Measurements from ENCODE around the gene TMC6.

DNA sequence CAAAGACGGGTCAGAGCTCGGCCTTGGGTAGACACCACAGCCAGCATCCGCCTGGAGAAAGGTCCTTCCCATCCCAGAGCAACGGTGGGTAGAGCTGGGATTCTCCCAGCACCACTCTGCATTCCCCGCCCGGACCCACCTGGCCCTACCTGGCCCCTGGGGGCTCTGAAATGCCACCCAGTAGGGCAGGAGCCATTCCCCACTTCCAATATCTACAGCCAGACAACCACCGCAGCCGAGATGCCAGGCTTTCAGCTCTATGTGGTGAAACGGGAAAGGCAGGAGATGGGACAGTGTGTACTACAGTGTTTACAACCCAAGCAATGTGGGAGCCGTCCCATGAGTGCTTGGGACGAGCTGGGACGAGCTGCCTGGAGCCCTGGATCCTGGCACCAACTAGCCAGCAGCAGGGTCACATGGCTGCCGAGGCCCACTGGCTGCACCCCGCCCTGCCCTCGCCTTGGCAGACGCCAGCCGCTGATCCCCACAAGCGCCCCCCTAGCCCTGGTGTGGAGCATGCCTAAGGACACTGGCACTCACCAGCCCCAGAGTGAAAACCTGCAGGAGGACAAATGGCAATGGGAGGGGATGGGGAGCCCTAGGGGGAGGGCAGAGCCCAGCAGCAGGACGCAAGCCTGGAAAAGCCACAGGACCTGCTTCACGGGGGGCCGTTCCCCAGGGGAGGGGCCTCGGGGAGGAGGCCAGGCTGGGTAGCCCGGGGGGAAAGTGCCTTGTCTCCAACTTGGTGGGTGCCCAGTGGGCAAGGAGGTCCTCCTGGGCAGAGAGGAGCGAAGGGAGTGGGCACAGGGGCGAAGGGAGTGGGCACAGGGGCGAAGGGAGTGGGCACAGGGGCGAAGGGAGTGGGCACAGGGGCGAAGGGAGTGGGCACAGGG is 13.5 kb downstream of the TMC6 start:
- TF ChIP-seq, protein P1, sequence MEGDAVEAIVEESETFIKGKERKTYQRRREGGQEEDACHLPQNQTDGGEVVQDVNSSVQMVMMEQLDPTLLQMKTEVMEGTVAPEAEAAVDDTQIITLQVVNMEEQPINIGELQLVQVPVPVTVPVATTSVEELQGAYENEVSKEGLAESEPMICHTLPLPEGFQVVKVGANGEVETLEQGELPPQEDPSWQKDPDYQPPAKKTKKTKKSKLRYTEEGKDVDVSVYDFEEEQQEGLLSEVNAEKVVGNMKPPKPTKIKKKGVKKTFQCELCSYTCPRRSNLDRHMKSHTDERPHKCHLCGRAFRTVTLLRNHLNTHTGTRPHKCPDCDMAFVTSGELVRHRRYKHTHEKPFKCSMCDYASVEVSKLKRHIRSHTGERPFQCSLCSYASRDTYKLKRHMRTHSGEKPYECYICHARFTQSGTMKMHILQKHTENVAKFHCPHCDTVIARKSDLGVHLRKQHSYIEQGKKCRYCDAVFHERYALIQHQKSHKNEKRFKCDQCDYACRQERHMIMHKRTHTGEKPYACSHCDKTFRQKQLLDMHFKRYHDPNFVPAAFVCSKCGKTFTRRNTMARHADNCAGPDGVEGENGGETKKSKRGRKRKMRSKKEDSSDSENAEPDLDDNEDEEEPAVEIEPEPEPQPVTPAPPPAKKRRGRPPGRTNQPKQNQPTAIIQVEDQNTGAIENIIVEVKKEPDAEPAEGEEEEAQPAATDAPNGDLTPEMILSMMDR (IDR thresholded peaks at IDR 0.05), result no peak
- no peak for TF ChIP-seq EZH2phosphoT487 (IDR thresholded peaks at IDR 0.05)
- no peak for TF ChIP-seq EZH2 (IDR thresholded peaks at IDR 0.05)

All from neural progenitor cell (in vitro differentiated cells).